Stimulated activated CD8-positive, alpha-beta memory T cell treated with anti-CD3 and anti-CD28 coated beads, Interleukin-12 subunit alpha, Interleukin-12 subunit beta, amount 100 ng/mL, for 24 hours (primary cell): ENCODE results near the gene TMEM63B.

Source experiments
- DNase-seq: peaks from one replicate; pipeline ENCODE4 v3.0.0-alpha.2; 2020; ENCODE audit errors: extremely low read depth

The TMEM63B gene

DNA sequence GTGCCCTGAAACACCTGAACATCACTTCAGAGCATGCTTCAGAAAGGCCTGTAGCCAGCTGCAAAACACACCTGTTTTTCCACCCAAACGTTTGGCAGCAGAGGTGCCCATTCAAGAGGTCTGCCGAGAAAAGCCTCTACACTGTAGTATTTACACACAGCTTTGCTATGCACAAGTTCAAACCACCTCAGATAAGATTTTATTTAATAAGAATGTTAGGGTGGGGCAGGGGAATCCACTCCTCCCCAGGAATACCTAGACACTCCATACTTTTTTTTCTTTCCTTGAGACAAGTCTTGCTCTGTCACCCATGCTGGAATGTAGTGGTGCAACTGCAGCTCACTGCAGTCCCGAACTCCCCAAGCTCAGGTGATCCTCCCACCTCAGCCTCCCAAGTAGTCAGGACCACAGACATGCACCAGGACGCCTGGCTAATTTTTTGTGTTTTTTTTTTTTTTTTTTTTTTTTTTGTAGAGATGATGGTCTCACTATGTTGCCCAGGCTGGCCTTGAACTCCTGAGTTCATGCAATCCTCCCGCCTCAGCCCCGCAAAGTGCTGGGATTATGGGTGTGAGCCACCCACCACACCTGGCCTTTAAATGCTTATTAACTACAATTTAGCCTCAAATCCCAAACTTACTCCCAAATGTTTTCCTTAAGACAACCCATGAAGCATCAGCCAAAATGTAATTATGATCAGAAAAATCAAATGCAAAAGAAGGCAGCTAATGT lies 9.8 kb upstream of the TMEM63B start:
- no peak for DNase-seq

DNA sequence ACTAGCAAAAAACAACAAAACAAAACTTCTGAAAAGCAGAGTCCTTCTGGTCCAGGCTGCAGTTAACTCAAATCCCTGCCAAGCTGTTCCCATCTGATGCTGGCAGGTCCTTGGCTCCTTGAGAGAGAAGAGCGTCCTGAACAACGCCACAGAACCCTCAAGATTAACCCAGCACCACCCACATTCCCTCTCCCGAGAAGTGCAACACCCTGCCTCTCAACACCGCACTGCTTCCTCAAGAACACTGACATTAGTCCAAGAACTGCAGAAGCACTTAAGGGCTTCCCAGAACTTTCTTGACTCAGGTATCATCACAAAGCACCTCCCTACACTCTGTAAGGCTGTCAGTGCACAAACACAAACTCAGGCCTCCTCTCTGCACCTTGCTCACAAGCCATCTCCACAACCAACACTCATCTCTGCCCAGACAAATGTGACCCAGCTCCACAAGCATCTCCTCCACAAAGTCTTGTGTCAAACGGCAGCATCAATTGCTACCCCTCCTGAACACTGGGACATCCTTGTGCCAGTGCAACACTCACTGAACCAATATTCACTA lies 7.6 kb upstream of the TMEM63B start:
- no peak for DNase-seq

DNA sequence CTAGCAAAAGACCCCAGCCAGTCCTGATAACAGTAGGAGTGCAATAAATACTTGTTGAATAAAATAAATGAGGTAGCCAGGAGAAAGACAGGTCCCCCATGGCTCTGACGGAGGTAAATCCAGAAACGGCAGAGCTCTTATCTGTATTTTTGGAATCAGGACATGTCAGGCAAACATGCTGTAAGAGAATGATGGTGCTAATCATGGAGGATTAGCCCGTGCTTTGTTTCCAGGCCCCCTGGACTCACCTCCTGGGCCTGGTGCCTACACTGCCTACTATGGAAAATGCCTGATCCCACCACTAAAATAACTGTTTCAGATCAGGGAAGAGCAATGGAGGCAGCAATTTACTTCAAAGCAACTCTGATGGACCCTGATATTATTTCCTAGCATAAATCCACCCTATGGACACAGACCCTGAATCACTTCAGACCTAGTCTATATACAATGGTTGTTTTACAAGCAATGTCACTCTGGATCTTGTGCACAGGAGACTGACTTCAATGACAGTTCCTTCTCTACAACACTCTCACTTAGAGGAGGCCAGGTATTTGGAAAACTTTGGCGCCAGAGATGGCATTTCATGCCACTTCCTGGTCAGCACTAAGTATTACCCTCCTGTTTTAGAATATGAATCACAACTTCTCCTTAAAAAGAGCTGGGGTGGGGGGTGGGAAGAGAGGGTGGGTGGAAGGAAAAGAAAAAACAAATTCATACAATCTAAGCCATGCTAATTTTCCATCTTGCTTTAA lies 6.5 kb upstream of the TMEM63B start:
- DNase-seq, result no peak

DNA sequence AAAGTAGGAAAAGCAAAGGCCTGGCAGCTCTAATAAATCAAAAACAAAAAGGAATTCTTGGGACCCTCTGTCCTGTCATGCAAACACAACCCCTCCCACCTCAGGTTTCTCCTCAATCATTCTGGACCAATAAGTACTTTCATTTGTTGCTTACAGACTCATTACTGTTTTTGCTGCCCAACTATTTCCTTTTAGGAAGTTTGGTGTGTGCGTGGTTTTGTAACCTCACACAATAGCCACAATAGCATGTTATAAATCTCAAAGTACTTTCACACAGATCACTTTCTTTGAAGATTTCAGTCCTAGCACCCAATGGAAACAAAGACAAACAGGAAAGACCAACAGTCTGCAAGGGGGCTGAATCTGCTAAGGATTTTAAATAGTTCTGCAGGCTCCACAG lies 4.6 kb upstream of the TMEM63B start:
- no peak for DNase-seq

DNA sequence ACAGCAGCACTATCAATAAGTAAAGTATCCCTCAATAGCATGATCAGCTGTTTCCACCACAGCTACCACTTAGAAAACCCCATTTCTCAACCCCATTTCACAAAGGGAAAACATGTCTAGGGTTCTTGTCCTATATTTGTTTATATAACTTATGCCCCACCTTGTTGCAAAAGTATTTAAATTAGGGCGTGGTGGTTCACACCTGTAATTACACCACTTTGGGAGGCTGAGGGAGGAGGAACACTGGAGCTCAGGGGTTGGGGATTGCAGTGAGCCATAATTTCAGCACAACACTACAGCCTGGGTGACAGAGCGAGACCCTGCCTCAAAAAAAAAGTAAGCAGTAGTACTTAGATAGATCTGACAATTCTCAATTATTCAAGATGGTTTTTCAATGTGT lies 3.8 kb upstream of the TMEM63B start:
- DNase-seq, result no peak

DNA sequence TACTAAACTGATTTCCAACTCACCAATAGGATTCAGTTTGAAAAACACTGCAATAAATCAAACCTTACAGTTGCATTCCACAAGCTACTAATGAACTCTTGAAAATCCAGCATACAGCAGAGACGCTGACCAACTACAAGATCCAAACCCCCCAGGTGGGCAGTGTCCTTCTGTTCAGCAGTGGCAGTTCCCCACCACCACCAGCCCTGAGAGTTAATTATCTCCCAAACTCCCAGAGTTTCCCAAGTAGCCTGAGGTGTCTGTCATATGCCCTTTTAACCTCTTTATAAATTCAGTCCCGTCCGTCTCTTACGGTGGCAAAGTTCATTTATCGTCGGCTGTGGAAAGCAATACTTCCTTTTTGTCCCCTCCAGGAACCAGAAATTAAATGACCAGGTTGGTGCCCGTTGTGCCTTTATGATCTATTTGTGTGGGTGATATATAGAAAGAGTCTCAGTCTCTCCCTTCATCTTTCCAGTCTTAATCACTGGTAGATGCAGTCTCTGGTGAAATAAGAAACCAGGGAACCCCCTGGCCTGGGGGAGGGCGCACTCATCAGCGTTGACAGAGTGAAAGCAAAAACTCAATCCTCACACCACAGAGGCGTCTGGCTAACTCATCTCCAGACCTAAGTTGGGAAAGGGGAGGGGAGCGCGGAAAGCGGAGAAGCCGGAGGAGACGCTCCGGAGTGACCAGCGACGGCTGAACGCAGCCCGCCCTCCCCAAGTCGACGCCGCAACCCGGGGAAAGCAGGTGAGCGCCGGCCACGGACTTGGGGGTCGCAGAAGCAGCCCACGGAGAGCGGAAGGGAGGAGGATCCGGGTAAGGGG lies 819 bp upstream of the TMEM63B start:
- DNase-seq, result peak; percentile 62

DNA sequence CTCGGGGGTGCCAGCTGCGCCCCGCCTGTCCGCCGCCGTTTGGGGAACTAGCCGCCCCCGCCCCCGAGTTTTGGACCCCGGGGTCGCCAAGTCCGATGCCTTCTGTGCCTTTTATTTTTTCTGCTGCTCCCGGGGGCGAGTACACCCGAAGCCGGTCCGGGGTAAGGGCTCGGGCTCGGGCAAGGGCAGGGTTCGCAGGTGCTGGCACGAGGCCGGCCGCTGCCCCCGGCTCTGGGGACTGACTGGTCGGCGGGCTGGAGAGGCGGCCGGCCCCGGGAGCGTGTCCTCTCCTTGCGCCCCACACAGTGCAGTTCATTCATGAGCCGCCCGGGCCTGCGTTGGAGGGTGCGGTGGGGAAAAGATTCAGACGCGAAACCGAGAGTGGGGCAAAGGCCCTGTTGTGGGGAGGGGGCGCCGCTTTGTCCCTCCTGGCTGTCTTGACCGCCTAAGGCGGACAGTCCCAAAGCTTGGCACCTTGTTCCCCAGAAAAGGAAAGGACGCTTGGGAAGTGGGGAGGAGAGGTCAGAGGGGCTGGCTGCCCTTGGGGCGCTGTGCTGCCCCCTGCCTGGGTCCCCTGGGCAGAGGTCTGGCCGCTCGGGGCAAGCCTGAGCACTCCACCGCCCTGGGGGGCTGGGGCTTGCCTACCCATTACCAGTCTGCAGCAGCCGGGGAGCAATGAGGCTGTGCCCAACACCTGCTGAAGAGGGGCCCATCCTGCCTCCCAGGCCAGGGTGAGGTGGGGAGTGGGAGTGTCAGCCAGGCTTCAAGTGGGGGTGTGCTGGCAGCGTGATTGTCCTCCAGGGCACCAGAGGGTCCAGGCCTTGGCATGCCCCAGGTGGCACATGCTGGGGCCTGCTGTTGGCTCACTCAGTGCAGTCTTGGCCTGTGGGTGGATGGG lies 915 bp downstream of the TMEM63B start:
- DNase-seq, result no peak

DNA sequence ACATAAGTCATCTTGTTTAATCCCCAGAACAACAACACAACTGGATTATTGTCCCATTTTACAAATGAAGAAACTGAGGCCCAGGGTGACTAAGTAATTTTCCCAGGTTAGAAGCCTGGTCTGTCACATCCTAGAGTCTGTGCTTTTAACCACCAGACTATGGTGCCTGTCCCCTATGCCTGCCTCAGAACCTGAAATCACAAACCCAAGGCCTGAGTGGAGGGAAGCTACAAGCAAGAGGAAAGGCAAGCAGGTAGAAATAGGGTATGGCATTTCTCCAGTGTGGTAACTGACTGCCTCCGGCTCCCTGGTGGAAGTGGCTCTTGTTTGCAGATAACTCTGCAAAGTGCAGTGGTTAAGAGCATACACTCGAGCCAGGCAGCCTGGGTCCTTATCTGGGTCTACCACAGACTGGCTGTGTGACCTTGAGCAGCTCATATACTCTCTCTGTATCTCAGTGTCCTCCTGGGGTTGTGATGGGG lies 2.5 kb downstream of the TMEM63B start:
- DNase-seq, result no peak

DNA sequence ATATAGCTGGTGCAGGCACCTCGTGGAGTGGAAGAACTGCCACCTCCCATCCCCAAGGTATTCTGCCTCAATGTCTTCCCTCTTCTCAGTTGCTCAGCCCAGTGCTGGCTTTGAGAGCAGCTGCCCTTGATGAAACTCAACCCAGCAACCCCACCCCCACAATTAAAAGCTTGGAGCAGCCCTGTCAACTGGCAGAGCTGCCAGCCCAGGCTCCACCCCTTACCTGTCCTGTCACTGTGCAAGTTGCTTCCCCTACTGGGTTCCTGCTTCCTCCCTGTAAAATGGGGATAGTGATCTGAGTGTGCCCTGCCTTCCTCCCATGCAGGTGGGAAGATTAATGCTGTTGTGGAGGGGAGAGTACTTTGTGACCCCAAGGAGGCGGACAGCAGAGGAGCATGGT lies 4.5 kb downstream of the TMEM63B start:
- no peak for DNase-seq

DNA sequence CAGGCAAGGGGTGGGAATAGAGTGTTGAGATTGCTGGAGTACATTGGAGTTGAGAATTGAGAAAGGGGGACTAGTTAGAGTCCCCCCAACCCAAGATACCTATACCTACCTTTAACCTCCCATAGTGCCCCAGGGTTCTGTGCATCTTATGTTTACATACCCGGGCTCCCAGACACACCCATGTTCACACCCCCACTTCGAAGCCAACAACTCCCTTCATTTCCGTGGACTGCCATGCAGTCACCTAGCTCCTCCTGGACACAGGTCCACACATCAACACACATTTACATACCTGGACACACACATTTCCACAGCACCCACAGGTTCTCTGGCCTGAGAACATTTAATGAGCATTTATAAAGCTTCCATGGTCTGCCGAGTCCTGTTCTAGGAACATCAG lies 5.1 kb downstream of the TMEM63B start:
- DNase-seq, result no peak

DNA sequence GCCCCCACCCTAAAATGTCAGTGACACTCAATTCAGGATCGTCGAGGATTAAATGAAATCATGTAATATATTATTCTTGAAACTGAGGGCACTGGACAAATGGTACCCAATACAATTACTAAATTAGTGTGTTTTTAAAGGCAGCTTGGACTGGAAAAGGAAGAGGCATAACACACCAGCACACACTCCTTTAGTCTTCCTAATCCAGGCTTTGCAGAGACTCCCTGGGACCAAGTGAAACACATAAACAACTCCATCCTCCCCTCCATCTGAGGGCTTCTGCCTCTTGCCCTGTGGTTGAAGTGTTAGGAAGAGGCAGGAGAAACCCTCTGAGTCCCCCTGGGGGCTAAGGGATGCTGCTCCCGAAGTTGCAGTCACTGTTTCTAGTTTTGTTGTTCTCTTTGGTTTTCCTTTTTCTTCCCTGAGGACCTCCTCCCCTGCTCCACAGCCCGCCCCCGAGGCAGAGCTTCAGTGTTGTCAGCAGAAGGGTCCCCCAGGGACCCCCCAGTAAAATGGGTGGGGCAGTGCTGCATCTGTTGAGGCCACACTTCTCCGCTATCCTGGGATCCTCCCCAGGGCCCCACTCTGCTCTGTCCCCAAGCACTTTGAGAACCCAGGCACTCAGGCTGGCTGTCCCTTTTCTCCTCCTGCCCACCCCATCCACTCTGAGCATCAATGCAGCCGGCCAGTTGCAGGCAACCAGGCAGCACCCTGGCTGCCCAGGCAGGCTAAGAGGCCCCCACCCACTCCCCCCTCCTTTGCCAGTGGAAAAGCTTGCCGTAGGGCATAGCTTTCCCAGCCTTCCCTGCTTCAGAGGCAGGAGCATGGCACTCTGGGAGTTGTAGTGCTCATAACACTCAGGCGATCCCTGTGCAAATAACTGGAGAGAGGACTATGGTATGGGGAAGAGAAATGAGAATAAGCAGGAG lies 5.9 kb downstream of the TMEM63B start:
- DNase-seq, result no peak

DNA sequence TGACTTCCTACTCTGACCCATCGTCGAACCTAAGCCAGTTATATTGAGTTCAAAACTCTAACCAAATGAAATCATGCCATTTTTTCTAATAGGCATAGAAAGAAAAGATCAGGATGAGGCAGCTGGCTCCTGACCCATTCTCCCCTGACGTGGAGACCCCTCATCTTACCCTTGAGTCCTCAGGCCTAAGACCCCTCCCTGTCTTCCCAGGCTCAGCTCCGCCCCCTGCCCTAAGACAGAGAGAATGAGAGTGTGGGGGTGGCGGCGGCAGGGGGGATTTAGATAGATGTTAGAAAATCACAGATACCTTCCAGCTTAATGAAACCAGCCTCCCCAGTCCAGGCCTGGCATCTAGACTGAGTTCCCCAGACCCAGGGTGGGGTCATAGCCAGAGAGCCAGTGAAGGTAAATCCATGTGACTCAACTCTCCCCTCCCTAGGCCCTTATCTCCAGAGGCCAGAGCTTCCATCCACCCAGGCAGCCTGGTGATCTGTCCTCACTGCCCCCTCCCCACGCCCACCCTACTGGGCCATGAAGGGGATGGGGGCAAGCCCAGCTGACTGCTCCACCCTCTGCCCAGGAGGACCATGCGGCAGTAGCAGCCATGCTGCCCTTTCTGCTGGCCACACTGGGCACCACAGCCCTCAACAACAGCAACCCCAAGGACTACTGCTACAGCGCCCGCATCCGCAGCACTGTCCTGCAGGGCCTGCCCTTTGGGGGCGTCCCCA lies 6.8 kb downstream of the TMEM63B start:
- no peak for DNase-seq

DNA sequence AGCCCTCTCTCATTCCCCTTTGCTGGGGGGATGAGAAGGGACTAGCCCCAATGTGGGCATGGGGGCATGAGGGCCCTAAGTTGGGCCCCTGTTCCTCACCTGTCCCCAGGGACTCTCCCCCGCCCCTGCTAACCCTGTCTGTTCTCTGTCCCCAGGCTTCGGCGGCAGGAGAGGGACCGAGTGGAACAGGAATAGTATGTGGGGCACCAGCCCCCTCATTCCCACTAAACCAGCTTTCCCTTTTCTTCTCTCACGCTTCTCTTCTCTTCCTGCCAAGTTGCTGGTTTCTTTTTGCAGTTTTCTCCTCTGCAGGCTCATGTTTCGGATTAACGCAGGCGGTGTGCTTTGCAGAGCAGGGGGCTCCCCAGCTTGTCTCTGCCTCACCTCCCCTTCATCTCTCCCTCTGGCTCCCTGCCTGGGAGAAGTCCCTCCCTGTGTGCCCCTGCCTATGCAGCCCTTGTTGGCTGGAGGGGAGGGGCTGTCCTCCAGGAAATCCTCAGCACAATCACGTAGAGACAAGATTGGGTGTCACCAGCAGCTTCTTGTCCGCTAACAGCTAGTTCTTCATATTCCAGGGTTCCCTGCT lies 7.9 kb downstream of the TMEM63B start:
- DNase-seq, result no peak

DNA sequence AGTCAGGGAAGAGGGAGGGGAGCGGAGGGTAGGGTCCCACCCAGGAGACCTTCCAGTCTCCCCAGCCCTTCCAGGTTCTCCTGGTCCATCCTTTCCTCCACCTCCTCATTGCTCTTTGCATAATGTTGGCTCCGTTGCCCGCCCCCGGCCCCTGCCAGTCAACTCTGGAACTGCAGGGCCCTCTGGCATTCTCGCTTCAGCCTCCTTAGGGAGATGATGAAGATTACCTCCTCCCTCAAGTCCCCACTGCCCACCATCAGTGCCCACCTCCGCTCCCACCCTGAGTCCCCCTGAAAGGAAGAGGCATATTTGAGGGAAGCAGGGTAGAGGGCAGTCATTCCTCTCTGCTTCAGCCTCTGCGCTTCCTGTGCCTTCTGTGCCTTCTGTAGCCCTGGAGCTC lies 8.5 kb downstream of the TMEM63B start:
- DNase-seq, result no peak

DNA sequence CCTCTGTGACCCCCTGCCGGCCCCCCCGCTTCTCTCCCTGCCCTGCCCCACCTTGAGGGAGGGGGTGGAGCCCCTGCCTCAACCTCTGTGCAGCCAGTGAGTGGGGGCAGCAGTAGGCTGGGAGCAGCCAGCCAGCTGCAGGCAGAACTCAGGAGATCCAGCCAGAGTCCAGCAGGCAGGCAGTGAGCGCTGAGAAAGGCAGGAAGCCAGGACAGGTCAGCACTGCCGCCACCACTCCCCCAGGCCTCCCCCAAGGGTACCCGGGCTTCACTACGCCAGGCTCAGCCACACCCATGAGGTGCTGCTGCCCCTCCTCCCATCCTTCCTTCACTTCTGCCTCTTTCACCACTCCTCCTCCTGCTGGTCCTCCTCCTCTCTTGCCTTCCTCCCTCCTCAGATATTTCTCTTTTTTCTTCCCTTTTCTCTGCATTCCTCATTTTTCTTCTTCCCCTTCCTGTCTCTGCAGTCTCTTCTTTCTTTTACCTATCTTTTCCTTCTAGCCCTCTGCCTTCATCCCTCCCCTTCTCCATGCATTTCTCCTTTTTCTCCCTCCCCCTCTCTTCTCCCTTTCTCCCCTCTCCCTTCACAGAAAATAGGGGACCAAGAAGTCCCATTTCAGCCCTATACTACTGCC lies 11.5 kb downstream of the TMEM63B start:
- no peak for DNase-seq

DNA sequence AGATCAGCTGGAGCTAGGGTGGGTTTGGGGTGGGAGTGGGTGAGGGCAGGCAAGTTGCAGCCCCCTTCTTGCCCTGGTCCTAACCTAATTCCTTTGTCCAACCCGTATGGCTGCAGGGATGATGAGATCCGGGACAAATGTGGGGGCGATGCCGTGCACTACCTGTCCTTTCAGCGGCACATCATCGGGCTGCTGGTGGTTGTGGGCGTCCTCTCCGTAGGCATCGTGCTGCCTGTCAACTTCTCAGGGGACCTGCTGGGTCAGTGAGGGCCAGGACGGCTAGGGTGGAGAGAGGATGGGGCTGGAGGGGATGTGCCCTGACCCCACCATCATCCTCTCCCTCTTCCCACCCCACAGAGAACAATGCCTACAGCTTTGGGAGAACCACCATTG lies 12.0 kb downstream of the TMEM63B start:
- DNase-seq, result no peak

DNA sequence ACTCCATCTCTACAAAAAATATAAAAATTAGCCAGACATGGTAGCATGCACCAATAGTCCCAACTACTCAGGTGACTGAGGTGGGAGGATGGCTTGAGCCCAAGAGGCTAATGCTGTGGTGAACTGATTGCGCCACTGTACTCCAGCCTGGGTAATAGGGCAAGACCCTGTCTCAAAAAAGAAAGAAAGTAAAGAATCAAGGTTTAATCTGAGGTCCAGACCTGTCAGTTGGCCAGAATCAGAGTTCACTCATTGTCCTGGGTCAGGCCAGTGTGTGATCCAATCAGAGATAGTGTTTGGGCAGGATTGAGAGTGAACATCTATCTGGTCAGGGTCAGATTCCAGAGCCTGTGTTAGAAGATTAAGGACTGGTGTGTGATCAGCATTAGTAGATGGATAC lies 15.5 kb downstream of the TMEM63B start:
- no peak for DNase-seq

DNA sequence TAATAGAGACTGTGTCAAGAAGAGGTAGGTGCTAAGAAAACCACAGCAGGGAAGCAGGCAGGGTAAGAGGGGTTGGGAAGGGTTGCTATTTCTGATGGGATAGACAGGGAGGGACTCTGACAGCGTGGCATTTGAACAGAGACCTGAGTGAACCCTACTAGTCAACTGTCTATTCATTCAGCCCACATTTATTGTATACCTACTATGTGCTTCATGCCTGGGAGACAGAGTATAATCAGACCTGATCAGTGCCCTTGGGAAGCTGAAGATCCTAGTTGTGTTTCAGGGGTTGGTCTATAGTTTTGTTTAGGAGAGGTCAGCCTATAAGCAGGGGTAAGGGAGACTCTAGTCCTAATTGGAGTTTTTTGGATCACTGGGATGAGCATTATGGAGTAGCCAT lies 16.4 kb downstream of the TMEM63B start:
- no peak for DNase-seq
